ENCODE data around the gene ARHGAP12. TPM values are rescaled to one million over a fixed set of nuclear protein-coding genes. Genes with fewer than 3 reads are reported as not detected.

ARHGAP12 gene
- total RNA-seq, 1 donor from 2014 or later: 35.3 TPM

DNA sequence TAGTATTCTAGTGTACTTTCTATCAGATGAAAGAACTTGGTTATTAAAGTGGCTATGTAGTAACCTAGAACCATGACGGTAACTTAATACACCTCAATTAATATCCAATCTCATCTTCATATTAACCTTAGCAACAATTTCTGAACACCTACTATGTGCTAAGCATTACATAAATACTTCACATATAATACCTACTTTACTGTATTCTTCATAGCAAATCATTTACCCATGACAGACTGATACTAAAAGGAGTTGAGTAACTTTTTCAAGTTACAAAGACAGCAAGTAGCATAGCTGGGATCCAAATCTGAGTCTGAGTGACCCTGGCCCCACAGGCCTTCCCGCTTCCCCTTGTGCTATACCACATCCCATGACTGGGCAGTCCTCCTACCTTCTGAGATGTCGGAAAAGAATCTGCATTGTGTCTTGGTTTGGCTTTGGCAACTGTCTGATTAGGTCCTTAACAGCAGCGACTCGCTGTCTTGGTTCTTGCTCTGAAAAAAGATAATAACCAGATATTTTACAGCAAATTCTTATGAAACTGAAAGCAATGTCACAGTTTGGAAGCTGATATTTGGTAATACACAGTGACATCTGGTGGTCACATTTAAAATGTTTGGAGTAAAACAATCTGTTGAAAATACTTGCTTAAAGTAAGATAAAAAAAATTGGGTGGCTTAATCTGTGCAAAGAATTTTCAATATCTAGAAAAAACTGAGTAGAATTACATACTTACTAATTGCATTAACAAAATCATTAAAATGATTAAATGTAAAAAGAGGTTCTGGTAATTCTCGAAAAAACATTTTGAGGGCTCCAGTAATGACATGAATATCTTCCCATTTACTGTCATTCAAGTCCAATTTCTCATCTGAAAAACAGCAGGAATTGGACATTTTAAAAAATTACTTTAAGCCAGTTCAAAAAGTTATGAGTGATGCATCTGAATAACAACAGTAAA, 120.1 kb downstream of the ARHGAP12 start:
- Mint-ChIP-seq H3K36me3 (peaks cover 27% of the 10 kb centered on the region), H3K4me1 (peaks cover 6% of the 10 kb centered on the region), H3K9me3 (no peaks in the 10 kb centered on the region), H3K27me3 (ENCODE audit: low read depth) (no peaks in the 10 kb centered on the region), H3K4me3 (no peak overlapping the region), H3K27ac (peak overlapping the region; percentile 96)
- TF ChIP-seq CTCF (IDR thresholded peaks at IDR 0.05; ENCODE audit: unreplicated experiment): peak; percentile 86
- DNase-seq (ENCODE audit: low spot score in 2 of 2, unreplicated experiment in 2 of 2): no peak

DNA sequence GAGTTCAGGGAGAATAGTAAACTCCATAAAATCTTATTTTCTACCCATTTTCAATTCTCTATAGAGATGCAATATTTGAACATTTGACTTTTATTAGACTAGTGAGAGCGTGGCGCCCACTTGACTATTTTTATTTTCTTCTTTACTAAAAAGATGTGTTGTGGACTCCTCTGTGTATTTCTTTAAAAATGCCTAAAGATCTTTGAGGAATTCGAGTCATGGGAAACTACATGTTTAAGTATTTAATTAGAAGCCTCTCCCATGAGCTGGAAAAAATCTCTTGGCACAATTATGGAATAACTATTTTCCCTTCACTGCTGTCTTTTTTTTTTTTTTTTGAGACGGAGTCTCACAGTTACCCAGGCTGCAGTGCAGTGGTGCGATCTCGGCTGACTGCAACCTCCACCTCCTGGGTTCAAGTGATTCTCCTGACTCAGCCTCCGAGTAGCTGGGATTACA, 124.2 kb downstream of the ARHGAP12 start:
- H3K9me3 Mint-ChIP-seq: no peaks in the 10 kb centered on the region
- peaks cover 15% of the 10 kb centered on the region for H3K36me3 Mint-ChIP-seq
- no peak overlapping the region for H3K27ac Mint-ChIP-seq
- no peak overlapping the region for H3K4me3 Mint-ChIP-seq
- no peak for DNase-seq (ENCODE audit: low spot score in 2 of 2, unreplicated experiment in 2 of 2)
- no peak for TF ChIP-seq CTCF (IDR thresholded peaks at IDR 0.05; ENCODE audit: unreplicated experiment)
- H3K4me1 Mint-ChIP-seq: peaks cover 6% of the 10 kb centered on the region
- no peaks in the 10 kb centered on the region for H3K27me3 Mint-ChIP-seq (ENCODE audit: low read depth)

DNA sequence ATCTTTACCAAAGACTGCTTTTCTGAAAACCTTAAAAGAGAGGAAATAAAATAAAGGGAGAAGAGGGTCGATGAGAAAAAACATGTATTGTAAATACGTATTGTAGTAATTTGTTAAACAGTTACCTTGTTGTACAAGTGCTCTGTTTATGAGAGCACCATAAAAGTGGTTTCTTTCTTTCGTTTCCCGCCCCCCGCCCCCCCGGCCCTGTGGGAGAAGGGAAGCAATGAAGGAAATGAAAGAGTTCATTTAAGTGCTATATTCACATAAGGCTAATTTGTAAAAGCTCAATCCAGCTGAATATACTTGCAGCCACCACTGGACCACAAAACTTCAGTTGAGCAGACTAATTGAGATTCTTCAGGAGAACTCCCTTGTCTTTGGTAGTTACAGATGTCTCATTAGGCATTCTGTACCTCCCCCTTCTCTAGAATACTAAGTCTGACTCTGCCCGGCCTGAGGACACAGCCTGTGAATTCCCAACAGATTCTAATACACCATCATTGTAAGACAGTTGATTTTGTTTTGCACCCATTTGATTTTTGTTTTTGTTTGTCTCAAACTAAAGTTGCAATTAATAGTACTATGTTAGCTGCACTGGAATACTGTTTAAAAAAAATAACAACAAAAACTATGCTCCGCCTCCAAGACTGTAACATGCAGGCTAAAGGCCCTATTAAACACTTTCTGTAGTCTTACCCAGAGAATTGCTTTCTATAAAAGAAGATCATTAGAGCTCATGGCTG, 124.9 kb downstream of the ARHGAP12 start:
- no peak for TF ChIP-seq CTCF (IDR thresholded peaks at IDR 0.05; ENCODE audit: unreplicated experiment)
- Mint-ChIP-seq H3K4me3 (no peak overlapping the region), H3K27me3 (ENCODE audit: low read depth) (no peaks in the 10 kb centered on the region), H3K9me3 (no peaks in the 10 kb centered on the region), H3K36me3 (peaks cover 10% of the 10 kb centered on the region), H3K27ac (no peak overlapping the region), H3K4me1 (peaks cover 6% of the 10 kb centered on the region)
- no peak for DNase-seq (ENCODE audit: low spot score in 2 of 2, unreplicated experiment in 2 of 2)

GRCh38 chr10:31799181-31799580, 129.4 kb downstream of the ARHGAP12 start:
- H3K4me1 Mint-ChIP-seq: no peaks in the 10 kb centered on the region
- no peaks in the 10 kb centered on the region for H3K36me3 Mint-ChIP-seq
- H3K9me3 Mint-ChIP-seq: no peaks in the 10 kb centered on the region
- no peak for TF ChIP-seq CTCF (IDR thresholded peaks at IDR 0.05; ENCODE audit: unreplicated experiment)
- no peak overlapping the region for H3K27ac Mint-ChIP-seq
- no peak overlapping the region for H3K4me3 Mint-ChIP-seq
- peaks cover 11% of the 10 kb centered on the region for H3K27me3 Mint-ChIP-seq (ENCODE audit: low read depth)
- no peak for DNase-seq (ENCODE audit: low spot score in 2 of 2, unreplicated experiment in 2 of 2)

GRCh38 chr10:31792745-31793144, 135.9 kb downstream of the ARHGAP12 start:
- TF ChIP-seq CTCF (IDR thresholded peaks at IDR 0.05; ENCODE audit: unreplicated experiment): no peak
- Mint-ChIP-seq H3K9me3 (peaks cover 28% of the 10 kb centered on the region), H3K27ac (no peak overlapping the region), H3K4me3 (no peak overlapping the region), H3K36me3 (no peaks in the 10 kb centered on the region), H3K4me1 (no peaks in the 10 kb centered on the region), H3K27me3 (ENCODE audit: low read depth) (peaks cover 13% of the 10 kb centered on the region)
- no peak for DNase-seq (ENCODE audit: low spot score in 2 of 2, unreplicated experiment in 2 of 2)

Data from mesothelial cell of epicardium (in vitro differentiated cells).